T-helper 17 cell (primary cell): ENCODE results near the gene DHPS. TPM values are rescaled to one million over a fixed set of nuclear protein-coding genes. Genes with fewer than 3 reads are reported as not detected.
A peak's percentile ranks its signal among the peaks of the same experiment; 100 is the strongest.
"Not testable (repeated sequence)": the region's sequence is repeated elsewhere in the genome, so short reads cannot be mapped to it uniquely, and the experiment has no call there.

Source experiments
- ATAC-seq: fragments of 150-1000 bp; cut with Tn5 transposase; 2 replicates; pipeline ENCODE4 v1.10.0; 2021; ENCODE audit warnings: mild to moderate bottlenecking, moderate library complexity
- DNase-seq, 3 donors: peaks; one replicate each; pipeline versions ENCODE4 v3.0.0 to v3.0.0-alpha.2; 2020 to 2021
- H3K9me3 ChIP-seq: one replicate; pipeline ENCODE4 v1.7.0; 2013; ENCODE audit warnings: low read length, mild to moderate bottlenecking; ENCODE audit not compliant: control insufficient read depth, poor library complexity, severe bottlenecking
- H3K27ac Mint-ChIP-seq: one replicate; pipeline ENCODE4 v1.8.0; 2022; ENCODE audit warnings: mild to moderate bottlenecking, moderate library complexity, mixed read lengths
- H3K27me3 Mint-ChIP-seq: one replicate; pipeline ENCODE4 v1.8.0; 2022; ENCODE audit warnings: mixed read lengths
- H3K36me3 Mint-ChIP-seq: one replicate; pipeline ENCODE4 v1.8.0; 2022; ENCODE audit warnings: low read depth, mixed read lengths
- H3K4me1 Mint-ChIP-seq: one replicate; pipeline ENCODE4 v1.8.0; 2022; ENCODE audit warnings: mild to moderate bottlenecking, mixed read lengths
- H3K4me3 Mint-ChIP-seq: one replicate; pipeline ENCODE4 v1.8.0; 2022; ENCODE audit warnings: mild to moderate bottlenecking, moderate library complexity, mixed read lengths
- total RNA-seq, 4 donors: library from RNA in 2 of 4; stranded (reverse) in 2 of 4; gene quantifications; one replicate each; pipeline ENCODE4 v1.2.3 and lab custom pipeline; 2022 to 2026

Gene DHPS
- total RNA-seq, 2 donors from 2014 or later = 126 to 147 TPM

- no peaks in the 10 kb centered on the region for H3K27me3 Mint-ChIP-seq
- peak within 1 kb of the TSS; percentile 93 for H3K27ac Mint-ChIP-seq
- peaks cover 2% of the 10 kb centered on the region for H3K36me3 Mint-ChIP-seq
- peak; percentile 93 for ATAC-seq
- H3K4me1 Mint-ChIP-seq = peaks cover 9% of the 10 kb centered on the region
- H3K4me3 Mint-ChIP-seq = peak within 1 kb of the TSS; percentile 89
- H3K9me3 ChIP-seq = no peaks in the 10 kb centered on the region
- peak; percentile 88 to 97 (median 89) for DNase-seq
Measured at GRCh38 chr19:12696366-12697335, 15.0 kb upstream of the DHPS start, which contains the start of gene FBXW9. TSS of gene FBXW9 (minus strand) at chr19:12696631. CDS start at chr19:12696581, 50 bp downstream.

GRCh38 chr19:12695997-12696365 lies 14.3 kb upstream of the DHPS start:
- peak overlapping the region; percentile 89 for H3K4me3 Mint-ChIP-seq
- DNase-seq = no peak
- H3K4me1 Mint-ChIP-seq = peaks cover 9% of the 10 kb centered on the region
- H3K9me3 ChIP-seq = no peaks in the 10 kb centered on the region
- H3K36me3 Mint-ChIP-seq = peaks cover 2% of the 10 kb centered on the region
- ATAC-seq = peak; percentile 35
- no peaks in the 10 kb centered on the region for H3K27me3 Mint-ChIP-seq
- peak overlapping the region; percentile 93 for H3K27ac Mint-ChIP-seq

DNA sequence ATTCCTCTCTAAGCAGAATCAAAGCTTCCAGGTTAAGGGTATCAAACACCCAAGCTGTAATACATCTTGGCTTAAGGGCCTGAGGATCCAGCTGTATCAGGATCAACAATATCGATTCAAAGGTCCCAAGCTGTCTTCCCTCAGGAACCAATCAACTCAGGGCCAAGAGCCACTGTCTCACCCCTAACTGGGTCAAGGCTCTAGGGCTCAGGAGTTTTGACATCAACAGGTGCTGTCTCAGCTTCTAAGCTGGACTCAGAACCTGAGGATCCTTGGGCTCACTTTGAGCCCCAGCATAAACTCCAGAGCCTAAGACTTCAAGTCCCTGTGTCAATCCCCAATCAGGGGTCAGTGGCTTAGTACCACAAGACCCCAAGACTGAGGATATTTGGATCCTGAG lies 13.8 kb upstream of the DHPS start:
- Mint-ChIP-seq H3K4me1 (peaks cover 9% of the 10 kb centered on the region), H3K27me3 (no peaks in the 10 kb centered on the region), H3K4me3 (peak overlapping the region; percentile 89), H3K36me3 (peaks cover 2% of the 10 kb centered on the region), H3K27ac (no peak overlapping the region)
- no peaks in the 10 kb centered on the region for H3K9me3 ChIP-seq
- DNase-seq (no peak), ATAC-seq (no peak)

DNA sequence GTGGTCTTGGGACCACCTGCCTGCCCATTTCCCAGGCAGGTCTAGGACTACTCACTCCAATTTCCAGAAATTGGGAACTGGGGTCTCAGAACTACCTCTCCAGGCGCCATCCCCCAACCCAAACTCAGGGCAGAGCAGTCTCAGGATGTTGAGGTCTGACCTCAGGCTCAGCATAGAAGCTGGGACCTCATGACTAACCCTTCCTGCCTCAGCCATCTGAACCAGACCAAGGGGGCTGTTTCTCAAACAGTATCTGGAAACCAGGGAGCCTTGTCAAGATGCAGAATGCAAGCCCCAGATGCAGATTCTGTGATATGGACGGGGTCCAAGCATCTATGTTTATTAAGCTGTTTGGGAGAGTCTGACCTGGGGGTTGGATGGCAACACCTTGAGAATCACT lies 13.4 kb upstream of the DHPS start:
- no peaks in the 10 kb centered on the region for H3K9me3 ChIP-seq
- H3K36me3 Mint-ChIP-seq = peaks cover 2% of the 10 kb centered on the region
- DNase-seq (no peak), ATAC-seq (no peak)
- no peak overlapping the region for H3K4me3 Mint-ChIP-seq
- H3K27me3 Mint-ChIP-seq = no peaks in the 10 kb centered on the region
- peaks cover 11% of the 10 kb centered on the region for H3K4me1 Mint-ChIP-seq
- no peak overlapping the region for H3K27ac Mint-ChIP-seq

DNA sequence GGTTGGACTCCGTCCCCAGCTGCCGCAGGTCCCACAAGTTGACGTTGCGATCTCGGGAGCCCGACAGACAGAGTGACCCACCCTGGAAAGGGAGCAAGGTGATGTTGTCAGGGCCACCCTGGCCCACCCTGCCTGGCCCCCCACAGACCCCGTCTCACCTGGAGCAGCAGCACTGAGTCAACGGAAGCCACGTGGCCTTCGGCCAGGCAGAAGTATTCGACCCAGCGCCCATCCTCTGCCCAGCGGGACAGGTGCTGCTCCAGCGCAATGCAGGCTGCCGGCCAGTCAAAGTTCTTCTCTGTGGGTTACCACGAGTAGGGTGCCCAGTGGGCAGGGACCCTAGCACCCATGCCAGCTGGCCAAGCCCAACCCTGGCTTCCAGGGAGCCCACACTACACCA lies 13.0 kb upstream of the DHPS start:
- no peak overlapping the region for H3K27ac Mint-ChIP-seq
- peaks cover 11% of the 10 kb centered on the region for H3K4me1 Mint-ChIP-seq
- peaks cover 2% of the 10 kb centered on the region for H3K36me3 Mint-ChIP-seq
- ATAC-seq (no peak), DNase-seq (no peak)
- no peaks in the 10 kb centered on the region for H3K9me3 ChIP-seq
- no peaks in the 10 kb centered on the region for H3K27me3 Mint-ChIP-seq
- H3K4me3 Mint-ChIP-seq = no peak overlapping the region

DNA sequence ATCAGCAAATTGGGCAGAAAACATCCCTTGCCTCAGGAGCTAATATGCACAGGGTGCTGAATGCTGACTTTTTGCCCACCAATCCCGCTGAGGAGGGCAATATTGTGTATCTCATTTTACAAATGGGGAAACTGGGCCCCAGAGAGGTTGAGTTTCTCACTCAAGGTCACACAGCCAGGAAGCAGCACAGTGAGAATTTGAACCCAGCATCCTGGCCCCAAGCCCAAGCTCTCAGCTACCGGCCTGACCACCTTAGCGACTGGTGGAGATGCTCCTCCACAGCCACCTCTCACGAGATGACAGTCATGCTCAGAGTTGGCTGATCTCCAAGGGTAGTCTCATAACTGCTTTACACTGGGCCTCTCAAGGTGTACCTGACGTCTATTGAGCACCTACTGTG lies 11.3 kb upstream of the DHPS start:
- Mint-ChIP-seq H3K4me1 (peaks cover 7% of the 10 kb centered on the region), H3K27ac (no peak overlapping the region), H3K4me3 (no peak overlapping the region), H3K36me3 (no peaks in the 10 kb centered on the region), H3K27me3 (no peaks in the 10 kb centered on the region)
- H3K9me3 ChIP-seq = no peaks in the 10 kb centered on the region
- ATAC-seq (no peak), DNase-seq (no peak)

DNA sequence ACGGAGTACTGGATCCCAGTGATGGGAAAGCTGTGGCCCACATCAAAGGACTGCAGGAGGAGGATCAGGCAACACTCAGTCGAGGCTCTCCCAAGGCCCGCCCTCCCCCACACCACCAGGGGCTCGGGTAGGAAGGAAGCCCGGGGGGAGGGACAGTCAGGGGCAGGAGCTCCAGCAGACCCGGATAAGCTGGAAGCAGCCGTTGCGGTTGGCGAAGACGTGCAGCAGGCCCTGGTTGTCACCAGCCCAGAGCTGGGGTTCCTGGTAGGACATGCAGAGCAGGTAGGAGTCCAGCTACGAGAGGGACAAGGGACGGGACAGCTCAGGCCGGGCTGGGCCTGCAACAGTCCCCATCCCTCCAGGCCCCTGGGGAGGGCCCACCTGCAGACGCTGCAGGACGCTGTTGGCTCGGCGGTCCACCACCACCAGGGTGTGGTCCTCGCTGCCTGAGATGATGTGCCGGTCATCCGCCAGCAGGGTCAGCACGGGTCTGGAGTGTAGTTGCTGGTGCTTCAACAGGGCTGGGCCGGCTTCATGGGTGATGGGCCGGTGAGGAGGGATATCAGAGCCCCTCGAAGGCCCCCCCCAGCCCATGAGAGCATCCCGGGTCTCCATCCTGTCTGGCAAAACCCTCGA lies 8.0 kb upstream of the DHPS start:
- H3K4me1 Mint-ChIP-seq = peaks cover 4% of the 10 kb centered on the region
- H3K36me3 Mint-ChIP-seq = no peaks in the 10 kb centered on the region
- H3K9me3 ChIP-seq = no peaks in the 10 kb centered on the region
- ATAC-seq = no peak
- no peak overlapping the region for H3K27ac Mint-ChIP-seq
- no peaks in the 10 kb centered on the region for H3K27me3 Mint-ChIP-seq
- H3K4me3 Mint-ChIP-seq = no peak overlapping the region
- DNase-seq = no peak

DNA sequence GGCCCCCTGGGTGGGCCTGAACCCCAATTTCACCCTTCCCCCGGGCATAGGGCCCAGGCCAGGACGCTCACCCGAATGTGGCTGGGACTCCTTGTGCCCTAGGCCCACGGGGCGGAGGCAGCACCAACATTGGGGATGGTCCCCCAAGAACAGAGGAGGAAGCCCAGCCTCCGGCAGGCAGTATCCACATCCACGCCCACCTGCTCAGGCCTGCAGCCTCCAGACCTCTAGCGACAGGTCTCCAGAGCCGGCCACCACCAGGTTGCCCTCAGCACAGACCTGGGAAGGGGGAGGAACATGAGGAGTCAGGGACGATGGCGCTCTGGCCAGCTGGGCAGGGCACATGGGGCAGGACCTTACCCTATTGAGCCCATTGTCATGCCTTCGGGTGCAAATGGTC lies 7.3 kb upstream of the DHPS start:
- no peaks in the 10 kb centered on the region for H3K9me3 ChIP-seq
- Mint-ChIP-seq H3K4me3 (no peak overlapping the region), H3K4me1 (peaks cover 4% of the 10 kb centered on the region), H3K27ac (no peak overlapping the region), H3K27me3 (no peaks in the 10 kb centered on the region), H3K36me3 (no peaks in the 10 kb centered on the region)
- ATAC-seq (no peak), DNase-seq (no peak)

GRCh38 chr19:12687496-12688196 lies 6.0 kb upstream of the DHPS start, which contains the start of gene GNG14:
TSS of gene GNG14 (plus strand) at chr19:12687998. CDS start at chr19:12688049, 51 bp downstream.
- H3K9me3 ChIP-seq = no peaks in the 10 kb centered on the region
- Mint-ChIP-seq H3K4me3 (no peak within 1 kb of the TSS), H3K36me3 (no peaks in the 10 kb centered on the region), H3K27me3 (no peaks in the 10 kb centered on the region), H3K27ac (no peak within 1 kb of the TSS), H3K4me1 (peaks cover 4% of the 10 kb centered on the region)
- no peak for ATAC-seq
- no peak for DNase-seq

GRCh38 chr19:12685831-12686230 lies 4.2 kb upstream of the DHPS start:
- DNase-seq (no peak), ATAC-seq (no peak)
- Mint-ChIP-seq H3K36me3 (peaks cover 4% of the 10 kb centered on the region), H3K4me3 (no peak overlapping the region), H3K27me3 (no peaks in the 10 kb centered on the region), H3K4me1 (peaks cover 11% of the 10 kb centered on the region), H3K27ac (no peak overlapping the region)
- no peaks in the 10 kb centered on the region for H3K9me3 ChIP-seq

DNA sequence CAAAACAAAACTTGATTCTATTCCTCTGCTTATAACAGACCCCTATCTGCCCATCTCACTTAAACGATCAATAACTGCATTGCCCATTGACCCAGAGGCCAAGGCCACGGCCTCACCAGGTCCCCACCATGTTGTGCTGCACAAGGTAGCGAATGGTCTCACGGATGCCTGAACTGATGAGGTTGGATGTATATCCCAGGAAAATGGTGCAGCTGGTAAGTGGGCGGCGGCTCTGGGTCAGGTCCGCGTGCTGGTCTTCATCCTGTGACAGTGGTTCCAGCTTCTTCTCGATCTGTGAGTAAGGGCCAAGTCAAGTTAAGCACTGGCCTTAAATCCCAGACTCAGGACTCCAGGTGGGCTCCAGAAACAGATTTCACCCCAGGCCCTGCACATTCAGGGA lies 1.6 kb downstream of the DHPS start:
- peaks cover 7% of the 10 kb centered on the region for H3K36me3 Mint-ChIP-seq
- H3K4me1 Mint-ChIP-seq = peaks cover 14% of the 10 kb centered on the region
- no peaks in the 10 kb centered on the region for H3K27me3 Mint-ChIP-seq
- DNase-seq (no peak), ATAC-seq (no peak)
- H3K4me3 Mint-ChIP-seq = no peak overlapping the region
- H3K9me3 ChIP-seq = no peaks in the 10 kb centered on the region
- H3K27ac Mint-ChIP-seq = no peak overlapping the region

- not testable (repeated sequence) for H3K9me3 ChIP-seq, ATAC-seq, H3K27ac Mint-ChIP-seq, DNase-seq, H3K27me3 Mint-ChIP-seq, H3K36me3 Mint-ChIP-seq, H3K4me3 Mint-ChIP-seq
- peaks cover 18% of the 10 kb centered on the region for H3K4me1 Mint-ChIP-seq
Measured at GRCh38 chr19:12678039-12678438, 3.6 kb downstream of the DHPS start.

- no peak for ATAC-seq
- Mint-ChIP-seq H3K27me3 (no peaks in the 10 kb centered on the region), H3K4me1 (peaks cover 23% of the 10 kb centered on the region), H3K27ac (peak overlapping the region; percentile 88), H3K36me3 (peaks cover 9% of the 10 kb centered on the region), H3K4me3 (no peak overlapping the region)
- H3K9me3 ChIP-seq = no peaks in the 10 kb centered on the region
- DNase-seq = no peak
Measured at GRCh38 chr19:12676928-12677327, 4.8 kb downstream of the DHPS start.
